IMR-90 (cell line): ENCODE measurements around the gene LRCOL1. TPM values are rescaled to one million over a fixed set of nuclear protein-coding genes. Genes with fewer than 3 reads are reported as not detected.

Experiments
- ATAC-seq: fragments of 200-7000 bp; cut with Tn5 transposase; 2 replicates; pipeline ENCODE4 v1.9.1; 2020; ENCODE audit warnings: low read depth, mild to moderate bottlenecking, moderate library complexity
- BruUV-seq: library from RNA; stranded (reverse); fragments of 400-500 nt; replicated peaks from 2 replicates; lab custom pipeline; 2021; lab: Mats Ljungman, UMichigan
- CTCF ChIA-PET: fragments of 300-600 bp; formaldehyde crosslinking; extraction: SDS; loops from one replicate; lab custom pipeline; 2021; ENCODE audit warnings: antibody characterized with exemption; lab: Yijun Ruan, JAX
- POLR2A ChIA-PET: fragments of 300-600 bp; sonication (Branson Sonifier 250); formaldehyde crosslinking; loops from one replicate; lab custom pipeline; 2022; ENCODE audit warnings: antibody characterized with exemption; ENCODE audit not compliant: unreplicated experiment; lab: Charles Lee
- DNase-seq: peaks from one replicate; pipeline ENCODE4 v3.0.0; 2013
- H2AFZ ChIP-seq: replicated peaks from 2 replicates; pipeline ENCODE3; 2013; ENCODE audit warnings: low read length, mild to moderate bottlenecking; ENCODE audit not compliant: poor library complexity
- H2AK5ac ChIP-seq: 2 replicates; pipeline ENCODE4 v1.6.1; 2013; ENCODE audit warnings: low read depth, low read length, inconsistent platforms
- H2AK9ac ChIP-seq: replicated peaks from 2 replicates; pipeline ENCODE3; 2013; ENCODE audit warnings: mild to moderate bottlenecking, low read depth, low read length, moderate library complexity; ENCODE audit not compliant: poor library complexity
- H2BK120ac ChIP-seq: 2 replicates; pipeline ENCODE4 v1.6.1; 2013; ENCODE audit warnings: low read depth, low read length, inconsistent platforms
- H2BK15ac ChIP-seq: 3 replicates; pipeline ENCODE4 v1.6.1; 2013; ENCODE audit warnings: low read depth, low read length, inconsistent platforms
- H2BK20ac ChIP-seq: 2 replicates; pipeline ENCODE4 v1.6.1; 2013; ENCODE audit warnings: low read depth, mild to moderate bottlenecking, inconsistent platforms, low read length, moderate library complexity
- H2BK5ac ChIP-seq: 2 replicates; pipeline ENCODE4 v1.6.1; 2013; ENCODE audit warnings: mild to moderate bottlenecking, low read depth, low read length, inconsistent platforms; ENCODE audit not compliant: poor library complexity, severe bottlenecking
- H3K14ac ChIP-seq: replicated peaks from 2 replicates; pipeline ENCODE4 v1.6.1; 2013; ENCODE audit warnings: low read depth, low read length, inconsistent platforms
- H3K18ac ChIP-seq: 2 replicates; pipeline ENCODE4 v1.6.1; 2013; ENCODE audit warnings: low read depth, low read length, control low read depth
- H3K23ac ChIP-seq: 2 replicates; pipeline ENCODE4 v1.6.1; 2013; ENCODE audit warnings: low read depth, low read length, inconsistent platforms
- H3K27ac ChIP-seq: 2 replicates; pipeline ENCODE4 v1.5.1; 2013; ENCODE audit warnings: mild to moderate bottlenecking, control low read depth, low read length; ENCODE audit not compliant: insufficient read depth
- H3K27me3 ChIP-seq: 2 replicates; pipeline ENCODE4 v1.6.1; 2013; ENCODE audit warnings: low read length; ENCODE audit not compliant: control insufficient read depth, insufficient read depth
- H3K36me3 ChIP-seq: 2 replicates; pipeline ENCODE4 v1.6.1; 2013; ENCODE audit warnings: low read length, mixed read lengths; ENCODE audit not compliant: control insufficient read depth, insufficient read depth
- H3K4ac ChIP-seq: 2 replicates; pipeline ENCODE4 v1.6.1; 2013; ENCODE audit warnings: low read depth, low read length, inconsistent platforms
- H3K4me1 ChIP-seq: 2 replicates; pipeline ENCODE4 v1.6.1; 2013; ENCODE audit warnings: low read length, mixed read lengths; ENCODE audit not compliant: control insufficient read depth, insufficient read depth
- H3K4me2 ChIP-seq: 2 replicates; pipeline ENCODE4 v1.6.1; 2013; ENCODE audit warnings: low read depth, mild to moderate bottlenecking, control low read depth, low read length, moderate library complexity
- H3K4me3 ChIP-seq: 2 replicates; pipeline ENCODE4 v1.5.1; 2013; ENCODE audit warnings: low read depth, mild to moderate bottlenecking, control low read depth, low read length, moderate library complexity; ENCODE audit not compliant: insufficient read depth
- H3K56ac ChIP-seq: 2 replicates; pipeline ENCODE4 v1.6.1; 2013; ENCODE audit warnings: low read length, inconsistent platforms; ENCODE audit not compliant: insufficient read depth; ENCODE audit errors: extremely low read depth
- H3K79me1 ChIP-seq, 2 experiments: 2 replicates each; pipeline ENCODE4 v1.6.1; 2013; ENCODE audit warnings: low read length in 2 of 2, inconsistent platforms in 1 of 2, low read depth in 1 of 2
- H3K9ac ChIP-seq: 2 replicates; pipeline ENCODE4 v1.6.1; 2013; ENCODE audit warnings: low read depth, low read length, control low read depth
- H3K9me1 ChIP-seq: 2 replicates; pipeline ENCODE4 v1.6.1; 2013; ENCODE audit warnings: low read length, inconsistent platforms; ENCODE audit not compliant: insufficient read depth
- H3K9me3 ChIP-seq: 2 replicates; pipeline ENCODE4 v1.6.1; 2013; ENCODE audit warnings: low read length; ENCODE audit not compliant: control insufficient read depth, insufficient read depth
- H4K20me1 ChIP-seq: 2 replicates; pipeline ENCODE4 v1.6.1; 2013; ENCODE audit warnings: low read length, inconsistent platforms; ENCODE audit not compliant: insufficient read depth
- H4K5ac ChIP-seq: 2 replicates; pipeline ENCODE4 v1.6.1; 2013; ENCODE audit warnings: mild to moderate bottlenecking, low read depth, low read length, control low read depth
- H4K8ac ChIP-seq, 2 experiments: 2 replicates each; pipeline ENCODE4 v1.6.1; 2013; ENCODE audit warnings: low read depth in 2 of 2, low read length in 2 of 2, control low read depth in 1 of 2, inconsistent platforms in 1 of 2
- H4K91ac ChIP-seq: 2 replicates; pipeline ENCODE4 v1.6.1; 2013; ENCODE audit warnings: low read depth, low read length, inconsistent platforms; ENCODE audit not compliant: insufficient read depth
- BHLHE40 ChIP-seq: fragments of 150-350 bp; IDR thresholded peaks from 2 replicates; pipeline ENCODE4 v1.6.1; 2016; ENCODE audit warnings: mild to moderate bottlenecking, low read depth, low read length
- CEBPB ChIP-seq: IDR thresholded peaks from 2 replicates; pipeline ENCODE4 v1.6.1; 2012; ENCODE audit warnings: low read depth, low read length, improper control_type of control experiment
- CHD1 ChIP-seq: IDR thresholded peaks from 2 replicates; pipeline ENCODE4 v1.6.1; 2012; ENCODE audit warnings: low read depth, low read length, improper control_type of control experiment
- MAFK ChIP-seq: IDR thresholded peaks from 2 replicates; pipeline ENCODE4 v1.6.1; 2012; ENCODE audit warnings: low read depth, low read length, improper control_type of control experiment
- MAZ ChIP-seq: IDR thresholded peaks from 2 replicates; pipeline ENCODE4 v1.6.1; 2012; ENCODE audit warnings: low read depth, mild to moderate bottlenecking, low read length, improper control_type of control experiment, moderate library complexity, borderline replicate concordance
- MXI1 ChIP-seq: IDR thresholded peaks from 2 replicates; pipeline ENCODE4 v1.6.1; 2012; ENCODE audit warnings: low read depth, mild to moderate bottlenecking, low read length, moderate library complexity, borderline replicate concordance
- RAD21 ChIP-seq: IDR thresholded peaks from 2 replicates; pipeline ENCODE4 v1.6.1; 2012; ENCODE audit warnings: low read length, improper control_type of control experiment
- RFX5 ChIP-seq: IDR thresholded peaks from 2 replicates; pipeline ENCODE4 v1.8.0; 2012; ENCODE audit warnings: low read depth, mild to moderate bottlenecking, low read length, moderate library complexity
- WGBS, 2 experiments: methylation state at CpG; one replicate each; pipeline versions ENCODE4 v1.1.5 to v1.1.7; 2013; ENCODE audit warnings: missing lambda C conversion rate in 2 of 2; ENCODE audit not compliant: insufficient read length in 1 of 2; ENCODE audit errors: extremely low coverage in 2 of 2; 5-methylcytosine and 5-hydroxymethylcytosine counted together
- dilution Hi-C: fragments of 300-500 bp; cut with HindIII; formaldehyde crosslinking; loops from one replicate; pipeline ENCODE4 v1.14.3; 2018; ENCODE audit warnings: low sequenced_read_pairs; ENCODE audit not compliant: unreplicated experiment
- in situ Hi-C: fragments of 300-500 bp; cut with MboI; formaldehyde crosslinking; loops from 3 replicates; pipeline ENCODE4 v1.14.3; 2019; ENCODE audit warnings: low sequenced_read_pairs, inconsistent platforms, mixed read lengths
- intact Hi-C: fragments of 100-400 bp; cut with micrococcal nuclease; formaldehyde crosslinking; loops from 2 replicates; pipeline ENCODE4 v1.10.0; 2022
- polyA plus RNA-seq, 3 experiments: library from polyadenylated mRNA; depleted of rRNA; stranded (reverse); fragments of >200 nt; gene quantifications; 2 replicates each; pipeline ENCODE4 v1.2.3, GENCODE V29; 2012; ENCODE audit warnings: low replicate concordance in 1 of 3
- total RNA-seq: library from RNA; depleted of rRNA; stranded (reverse); fragments of >200 nt; gene quantifications from 2 replicates; pipeline ENCODE4 v1.2.3, GENCODE V29; 2012
- TF ChIP-seq, protein P1 (sequence below): conservative IDR thresholded peaks from 2 replicates; pipeline ENCODE4 v1.5.1; 2012; ENCODE audit warnings: mild to moderate bottlenecking, low read depth, low read length, improper control_type of control experiment
- TF ChIP-seq, protein P2 (sequence below): fragments of 150-350 bp; IDR thresholded peaks from 2 replicates; pipeline ENCODE4 v1.6.1; 2016; ENCODE audit warnings: low read depth, mild to moderate bottlenecking, low read length, moderate library complexity, borderline replicate concordance
- TF ChIP-seq, protein P3 (sequence below): fragments of 150-350 bp; IDR thresholded peaks from 2 replicates; pipeline ENCODE4 v1.6.1; 2017; ENCODE audit warnings: mild to moderate bottlenecking, antibody characterized with exemption, low read length, low read depth

LRCOL1 gene
- total and polyA plus RNA-seq, 2 of the 4 experiments (the other 2 are of a cell fraction) = 1.0 TPM; not detected in 1

DNA sequence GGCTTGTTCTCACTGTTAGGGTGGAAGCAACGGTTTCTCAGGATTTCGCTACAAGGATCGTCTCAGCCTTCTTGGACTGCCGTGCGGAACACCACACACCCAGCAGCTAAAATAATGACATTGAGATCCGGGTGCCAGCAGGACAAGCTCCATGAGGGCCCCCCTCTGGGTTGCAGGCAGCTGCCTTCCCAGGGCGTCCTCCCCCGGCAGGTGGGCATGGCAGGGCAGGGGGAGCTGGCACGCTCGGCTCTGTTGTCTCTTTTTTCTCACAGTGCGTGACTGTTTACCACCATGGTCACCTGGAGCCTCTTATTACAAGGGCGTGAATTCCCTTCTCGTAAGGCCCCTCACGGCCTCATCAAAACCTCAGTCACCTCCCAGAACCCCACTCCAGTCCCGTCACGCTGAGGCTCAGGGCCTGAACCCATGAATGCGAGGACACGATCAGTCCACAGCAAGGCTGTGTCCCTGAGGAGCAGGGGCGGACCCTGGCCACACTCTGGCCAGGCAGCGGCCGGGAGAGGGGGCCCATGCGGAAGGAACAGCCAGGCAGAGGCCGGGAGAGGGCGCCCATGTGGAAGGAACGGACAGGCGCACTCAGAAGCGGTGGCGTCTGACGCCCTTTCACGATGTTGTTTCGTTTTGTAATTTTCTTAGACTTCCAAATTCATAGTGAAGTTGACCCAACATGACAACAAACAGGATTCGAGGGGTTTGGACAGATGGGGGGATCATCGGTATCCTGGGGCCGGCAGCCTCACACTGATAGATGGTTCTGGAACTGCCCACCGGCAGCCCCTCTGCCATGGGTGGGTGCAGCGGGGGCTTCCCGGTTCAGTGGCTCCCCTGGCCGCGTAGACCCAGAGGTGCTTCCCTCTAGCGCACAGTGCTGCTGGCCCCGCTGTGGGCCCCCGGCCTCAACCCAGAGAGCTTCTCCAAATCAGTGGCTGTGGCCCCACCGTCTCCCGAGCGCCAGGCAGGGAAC, 10.0 kb downstream of the LRCOL1 start:
- in situ Hi-C loops = no loop called here
- peak overlapping the region; percentile 37; the same call in 1 of the 2 replicates for H3K9ac ChIP-seq
- intact Hi-C loops = loop anchor here (1.0 kb wide), 2 partner anchors 15 to 38 kb away; no protein-coding TSS in a partner anchor
- H3K4ac ChIP-seq = peak overlapping the region; percentile 68; the same call in 1 of the 2 replicates
- H2BK5ac ChIP-seq = no peak overlapping the region
- peak overlapping the region; percentile 34 for H3K4me3 ChIP-seq
- H3K4me1 ChIP-seq = peaks cover 11% of the 10 kb centered on the region; the same call in 1 of the 2 replicates
- BruUV-seq = no TSS peak
- H4K20me1 ChIP-seq = peaks cover 2% of the 10 kb centered on the region; the same call in 1 of the 2 replicates
- POLR2A ChIA-PET = no interaction called here
- 0 out of 2 replicates have a peak, but pooled peaks cover 7% of the 10 kb centered on the region for H3K9me1 ChIP-seq
- H4K8ac ChIP-seq = peak overlapping the region in 1 of 2 experiments; percentile 83; a peak in 2 of 4 replicates
- WGBS, 2 experiments = 42% methylated on average over 16 of the region's 45 CpGs; no CpG with 5 or more reads in 1 of the 2 experiments
- no peak overlapping the region for H3K56ac ChIP-seq
- 0 out of 2 replicates have a peak overlapping the region, but pooled peaks have one; percentile 51 for H3K23ac ChIP-seq
- 0 out of 2 replicates have a peak overlapping the region, but pooled peaks have one; percentile 43 for H2AK5ac ChIP-seq
- peak overlapping the region; percentile 61 for H2BK120ac ChIP-seq
- peak; percentile 61 for DNase-seq
- peak; percentile 83 for ATAC-seq
- H2BK15ac ChIP-seq = no peak overlapping the region
- H3K27ac ChIP-seq = no peak overlapping the region
- H3K79me1 ChIP-seq = no peaks in the 10 kb centered on the region
- H2BK20ac ChIP-seq = no peak overlapping the region
- dilution Hi-C loops = no loop called here
- H3K18ac ChIP-seq = no peak overlapping the region; the same call in 1 of the 2 replicates
- CTCF ChIA-PET = interaction anchor here (0.9 to 1.4 kb wide), 2 partner anchors 14 to 15 kb away, joined by 3 to 7 read pairs; no protein-coding TSS in a partner anchor
- no peaks in the 10 kb centered on the region for H3K36me3 ChIP-seq
- H4K91ac ChIP-seq = no peak overlapping the region; the same call in 1 of the 2 replicates
- H3K27me3 ChIP-seq = peaks cover 19% of the 10 kb centered on the region; the same call in 1 of the 2 replicates
- peak overlapping the region; percentile 82 for H2AK9ac ChIP-seq
- H3K9me3 ChIP-seq = no peaks in the 10 kb centered on the region
- H2AFZ ChIP-seq = peak overlapping the region; percentile 92
- peak overlapping the region; percentile 53 for H3K4me2 ChIP-seq
- peak overlapping the region; percentile 93 for H3K14ac ChIP-seq
- no peak overlapping the region for H4K5ac ChIP-seq
- TF ChIP-seq BHLHE40 (no peak), CHD1 (no peak), RAD21 (peak; percentile 73), CEBPB (no peak), MXI1 (peak; percentile 33; the same call in 1 of the 2 replicates), MAZ (peak; percentile 34; the same call in 1 of the 2 replicates), RFX5 (no peak), MAFK (no peak)
- TF ChIP-seq, protein P1, sequence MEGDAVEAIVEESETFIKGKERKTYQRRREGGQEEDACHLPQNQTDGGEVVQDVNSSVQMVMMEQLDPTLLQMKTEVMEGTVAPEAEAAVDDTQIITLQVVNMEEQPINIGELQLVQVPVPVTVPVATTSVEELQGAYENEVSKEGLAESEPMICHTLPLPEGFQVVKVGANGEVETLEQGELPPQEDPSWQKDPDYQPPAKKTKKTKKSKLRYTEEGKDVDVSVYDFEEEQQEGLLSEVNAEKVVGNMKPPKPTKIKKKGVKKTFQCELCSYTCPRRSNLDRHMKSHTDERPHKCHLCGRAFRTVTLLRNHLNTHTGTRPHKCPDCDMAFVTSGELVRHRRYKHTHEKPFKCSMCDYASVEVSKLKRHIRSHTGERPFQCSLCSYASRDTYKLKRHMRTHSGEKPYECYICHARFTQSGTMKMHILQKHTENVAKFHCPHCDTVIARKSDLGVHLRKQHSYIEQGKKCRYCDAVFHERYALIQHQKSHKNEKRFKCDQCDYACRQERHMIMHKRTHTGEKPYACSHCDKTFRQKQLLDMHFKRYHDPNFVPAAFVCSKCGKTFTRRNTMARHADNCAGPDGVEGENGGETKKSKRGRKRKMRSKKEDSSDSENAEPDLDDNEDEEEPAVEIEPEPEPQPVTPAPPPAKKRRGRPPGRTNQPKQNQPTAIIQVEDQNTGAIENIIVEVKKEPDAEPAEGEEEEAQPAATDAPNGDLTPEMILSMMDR = peak; percentile 82
- TF ChIP-seq, protein P2, sequence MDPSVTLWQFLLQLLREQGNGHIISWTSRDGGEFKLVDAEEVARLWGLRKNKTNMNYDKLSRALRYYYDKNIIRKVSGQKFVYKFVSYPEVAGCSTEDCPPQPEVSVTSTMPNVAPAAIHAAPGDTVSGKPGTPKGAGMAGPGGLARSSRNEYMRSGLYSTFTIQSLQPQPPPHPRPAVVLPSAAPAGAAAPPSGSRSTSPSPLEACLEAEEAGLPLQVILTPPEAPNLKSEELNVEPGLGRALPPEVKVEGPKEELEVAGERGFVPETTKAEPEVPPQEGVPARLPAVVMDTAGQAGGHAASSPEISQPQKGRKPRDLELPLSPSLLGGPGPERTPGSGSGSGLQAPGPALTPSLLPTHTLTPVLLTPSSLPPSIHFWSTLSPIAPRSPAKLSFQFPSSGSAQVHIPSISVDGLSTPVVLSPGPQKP = no peak
- TF ChIP-seq, protein P3, sequence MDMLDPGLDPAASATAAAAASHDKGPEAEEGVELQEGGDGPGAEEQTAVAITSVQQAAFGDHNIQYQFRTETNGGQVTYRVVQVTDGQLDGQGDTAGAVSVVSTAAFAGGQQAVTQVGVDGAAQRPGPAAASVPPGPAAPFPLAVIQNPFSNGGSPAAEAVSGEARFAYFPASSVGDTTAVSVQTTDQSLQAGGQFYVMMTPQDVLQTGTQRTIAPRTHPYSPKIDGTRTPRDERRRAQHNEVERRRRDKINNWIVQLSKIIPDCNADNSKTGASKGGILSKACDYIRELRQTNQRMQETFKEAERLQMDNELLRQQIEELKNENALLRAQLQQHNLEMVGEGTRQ = no peak
